ENCODE measurements around the gene CBFB. TPM values are rescaled to one million over a fixed set of nuclear protein-coding genes. Genes with fewer than 3 reads are reported as not detected.
A peak's percentile ranks its signal among the peaks of the same experiment; 100 is the strongest.

The CBFB gene
- total RNA-seq, 2 donors from 2014 or later = 41.5 TPM

GRCh38 chr16:67150047-67150832, 121.3 kb downstream of the CBFB start:
- Histone ChIP-seq H3K27me3 (no peaks in the 10 kb centered on the region), H3K36me3 (peaks cover under 1% of the 10 kb centered on the region), H3K9ac (ENCODE audit: low read depth in 2 of 2, low read length in 2 of 2) (peak overlapping the region; percentile 70 to 71), H3K27ac (peak overlapping the region; percentile 60), H3K9me3 (no peaks in the 10 kb centered on the region), H3K4me3 (peak overlapping the region; percentile 68), H3K4me1 (peaks cover 5% of the 10 kb centered on the region)
- intact Hi-C loops (cut with DNase I) = no loop called here
- no peak for TF ChIP-seq CTCF (IDR thresholded peaks at IDR 0.05)
- DNase-seq = peak; percentile 47

Other genes with a start within 250 kb of the CBFB start
- gene TERB1, start 227.6 kb upstream of the CBFB start, total RNA-seq = under 1 TPM in 1 of 2 donors, not detected in 1; 0.22 TPM
- gene NAE1, start 198.2 kb upstream of the CBFB start, total RNA-seq = 10 to 100 TPM; 42.2 to 62.0 TPM
- 100 to 1,000 TPM in 1 of 2 donors, 10 to 100 TPM in 1; 46.2 to 120 TPM for gene CA7, start 184.7 kb upstream of the CBFB start, total RNA-seq
- gene PDP2, start 148.6 kb upstream of the CBFB start, total RNA-seq = 10 to 100 TPM; 16.0 to 25.9 TPM
- 1 to 10 TPM in 1 of 2 donors, under 1 TPM in 1; 0.72 to 1.8 TPM for gene CDH16, start 110.3 kb upstream of the CBFB start, total RNA-seq
- gene RRAD, start 103.6 kb upstream of the CBFB start, total RNA-seq = 1 to 10 TPM; 1.4 to 4.0 TPM
- gene CIAO2B, start 94.7 kb upstream of the CBFB start, total RNA-seq = 100 to 1,000 TPM; 105 to 146 TPM
- 100 to 1,000 TPM; 407 to 525 TPM for gene CES2, start 93.6 kb upstream of the CBFB start, total RNA-seq
- gene CES3, start 67.9 kb upstream of the CBFB start, total RNA-seq = 100 to 1,000 TPM; 136 to 169 TPM
- gene CES4A, start 40.6 kb upstream of the CBFB start, total RNA-seq = 1 to 10 TPM; 5.9 to 7.8 TPM
- gene PHAF1, start 80.8 kb downstream of the CBFB start, total RNA-seq = 10 to 100 TPM in 1 of 2 donors, 1 to 10 TPM in 1; 10.0 to 14.0 TPM
- 1 to 10 TPM; 4.4 to 4.9 TPM for gene B3GNT9, start 121.8 kb downstream of the CBFB start, total RNA-seq
- gene TRADD, start 130.8 kb downstream of the CBFB start, total RNA-seq = 10 to 100 TPM; 27.5 to 37.1 TPM
- gene FBXL8, start 130.8 kb downstream of the CBFB start, total RNA-seq = 10 to 100 TPM; 12.0 to 27.1 TPM
- 10 to 100 TPM; 23.6 TPM for gene HSF4, start 135.6 kb downstream of the CBFB start, total RNA-seq
- gene NOL3, start 141.4 kb downstream of the CBFB start, total RNA-seq = 10 to 100 TPM; 26.2 to 31.0 TPM
- gene MATCAP1, start 154.8 kb downstream of the CBFB start, total RNA-seq = 10 to 100 TPM; 24.0 to 43.0 TPM
- gene EXOC3L1, start 161.0 kb downstream of the CBFB start, total RNA-seq = 1 to 10 TPM; 2.3 to 4.6 TPM
- gene E2F4, start 163.0 kb downstream of the CBFB start, total RNA-seq = 10 to 100 TPM; 53.3 to 89.0 TPM
- gene ELMO3, start 170.0 kb downstream of the CBFB start, total RNA-seq = 10 to 100 TPM; 60.7 to 75.6 TPM
- 10 to 100 TPM; 42.8 to 69.0 TPM for gene TMEM208, start 198.0 kb downstream of the CBFB start, total RNA-seq
- gene FHOD1, start 218.3 kb downstream of the CBFB start, total RNA-seq = 10 to 100 TPM; 21.6 to 47.2 TPM
- gene SLC9A5, start 219.8 kb downstream of the CBFB start, total RNA-seq = 1 to 10 TPM in 1 of 2 donors, under 1 TPM in 1; 0.48 to 2.1 TPM

Data from colonic mucosa (tissue), 4 donors.